Measurements from ENCODE around the gene SKOR2. TPM values are rescaled to one million over a fixed set of nuclear protein-coding genes. Genes with fewer than 3 reads are reported as not detected.

SKOR2 gene
- total RNA-seq, 1 donor from 2014 or later, result not detected

- Mint-ChIP-seq H3K36me3 (ENCODE audit: insufficient read depth) (no peaks in the 10 kb centered on the region), H3K4me3 (ENCODE audit: low read depth) (no peak overlapping the region), H3K27ac (no peak overlapping the region), H3K27me3 (no peaks in the 10 kb centered on the region), H3K9me3 (ENCODE audit: low read depth) (no peaks in the 10 kb centered on the region), H3K4me1 (ENCODE audit: low read depth) (no peaks in the 10 kb centered on the region)
- DNase-seq (ENCODE audit: low spot score, unreplicated experiment), result no peak
- TF ChIP-seq CTCF (IDR thresholded peaks at IDR 0.05; ENCODE audit: unreplicated experiment), result no peak
These were observed 76.1 kb downstream of the SKOR2 start for GRCh38 chr18:47175283-47175897.

- Mint-ChIP-seq H3K4me1 (ENCODE audit: low read depth) (peaks cover 4% of the 10 kb centered on the region), H3K9me3 (ENCODE audit: low read depth) (no peaks in the 10 kb centered on the region), H3K4me3 (ENCODE audit: low read depth) (no peak overlapping the region), H3K36me3 (ENCODE audit: insufficient read depth) (no peaks in the 10 kb centered on the region), H3K27ac (no peak overlapping the region), H3K27me3 (no peaks in the 10 kb centered on the region)
- no peak for DNase-seq (ENCODE audit: low spot score, unreplicated experiment)
- no peak for TF ChIP-seq CTCF (IDR thresholded peaks at IDR 0.05; ENCODE audit: unreplicated experiment)
These were observed 76.8 kb downstream of the SKOR2 start for GRCh38 chr18:47174545-47175116.

- no peak for TF ChIP-seq CTCF (IDR thresholded peaks at IDR 0.05; ENCODE audit: unreplicated experiment)
- no peak for DNase-seq (ENCODE audit: low spot score, unreplicated experiment)
- no peak overlapping the region for H3K27ac Mint-ChIP-seq
- H3K4me3 Mint-ChIP-seq (ENCODE audit: low read depth), result no peak overlapping the region
- H3K9me3 Mint-ChIP-seq (ENCODE audit: low read depth), result no peaks in the 10 kb centered on the region
- no peaks in the 10 kb centered on the region for H3K27me3 Mint-ChIP-seq
- H3K36me3 Mint-ChIP-seq (ENCODE audit: insufficient read depth), result no peaks in the 10 kb centered on the region
- peaks cover 4% of the 10 kb centered on the region for H3K4me1 Mint-ChIP-seq (ENCODE audit: low read depth)
These were observed 79.0 kb downstream of the SKOR2 start for GRCh38 chr18:47172476-47172875.

- Mint-ChIP-seq H3K27ac (no peak overlapping the region), H3K36me3 (ENCODE audit: insufficient read depth) (no peaks in the 10 kb centered on the region), H3K27me3 (no peaks in the 10 kb centered on the region), H3K4me1 (ENCODE audit: low read depth) (peaks cover 12% of the 10 kb centered on the region), H3K9me3 (ENCODE audit: low read depth) (no peaks in the 10 kb centered on the region), H3K4me3 (ENCODE audit: low read depth) (no peak overlapping the region)
- no peak for TF ChIP-seq CTCF (IDR thresholded peaks at IDR 0.05; ENCODE audit: unreplicated experiment)
- DNase-seq (ENCODE audit: low spot score, unreplicated experiment), result no peak
These were observed 82.5 kb downstream of the SKOR2 start for GRCh38 chr18:47168913-47169312.

- Mint-ChIP-seq H3K27me3 (no peaks in the 10 kb centered on the region), H3K36me3 (ENCODE audit: insufficient read depth) (no peaks in the 10 kb centered on the region), H3K27ac (no peak overlapping the region), H3K4me1 (ENCODE audit: low read depth) (peaks cover 12% of the 10 kb centered on the region), H3K4me3 (ENCODE audit: low read depth) (no peak overlapping the region), H3K9me3 (ENCODE audit: low read depth) (no peaks in the 10 kb centered on the region)
- no peak for TF ChIP-seq CTCF (IDR thresholded peaks at IDR 0.05; ENCODE audit: unreplicated experiment)
- no peak for DNase-seq (ENCODE audit: low spot score, unreplicated experiment)
These were observed 83.0 kb downstream of the SKOR2 start for GRCh38 chr18:47168509-47168908.
